Panc1 (cell line): ENCODE results near the gene MCF2L.

Experiments used
- POLR2AphosphoS5 ChIP-seq: IDR thresholded peaks from 2 replicates; pipeline ENCODE4 v1.6.1; 2012; ENCODE audit warnings: mild to moderate bottlenecking, low read depth, low read length, moderate library complexity
- SIN3A ChIP-seq: IDR thresholded peaks from 2 replicates; pipeline ENCODE4 v1.6.1; 2012; ENCODE audit warnings: low read depth, mild to moderate bottlenecking, low read length, moderate library complexity, borderline replicate concordance; ENCODE audit not compliant: insufficient read depth
- TCF7L2 ChIP-seq: IDR thresholded peaks from 2 replicates; pipeline ENCODE4 v1.6.1; 2011; ENCODE audit warnings: mild to moderate bottlenecking, low read depth, low read length, inconsistent platforms
- TF ChIP-seq, protein P1 (sequence below): fragments of 450-650 bp; IDR thresholded peaks from 2 replicates; pipeline ENCODE4 v1.5.1; 2017; ENCODE audit warnings: mild to moderate bottlenecking
- TF ChIP-seq, protein P2 (sequence below), 2 experiments: IDR thresholded peaks; 2 replicates each; pipeline ENCODE4 v1.6.1; 2011 to 2012; ENCODE audit warnings: low read depth in 2 of 2, control low read depth in 1 of 2, low read length in 1 of 2, mild to moderate bottlenecking in 1 of 2, moderate library complexity in 1 of 2; ENCODE audit not compliant: insufficient read depth in 1 of 2

DNA sequence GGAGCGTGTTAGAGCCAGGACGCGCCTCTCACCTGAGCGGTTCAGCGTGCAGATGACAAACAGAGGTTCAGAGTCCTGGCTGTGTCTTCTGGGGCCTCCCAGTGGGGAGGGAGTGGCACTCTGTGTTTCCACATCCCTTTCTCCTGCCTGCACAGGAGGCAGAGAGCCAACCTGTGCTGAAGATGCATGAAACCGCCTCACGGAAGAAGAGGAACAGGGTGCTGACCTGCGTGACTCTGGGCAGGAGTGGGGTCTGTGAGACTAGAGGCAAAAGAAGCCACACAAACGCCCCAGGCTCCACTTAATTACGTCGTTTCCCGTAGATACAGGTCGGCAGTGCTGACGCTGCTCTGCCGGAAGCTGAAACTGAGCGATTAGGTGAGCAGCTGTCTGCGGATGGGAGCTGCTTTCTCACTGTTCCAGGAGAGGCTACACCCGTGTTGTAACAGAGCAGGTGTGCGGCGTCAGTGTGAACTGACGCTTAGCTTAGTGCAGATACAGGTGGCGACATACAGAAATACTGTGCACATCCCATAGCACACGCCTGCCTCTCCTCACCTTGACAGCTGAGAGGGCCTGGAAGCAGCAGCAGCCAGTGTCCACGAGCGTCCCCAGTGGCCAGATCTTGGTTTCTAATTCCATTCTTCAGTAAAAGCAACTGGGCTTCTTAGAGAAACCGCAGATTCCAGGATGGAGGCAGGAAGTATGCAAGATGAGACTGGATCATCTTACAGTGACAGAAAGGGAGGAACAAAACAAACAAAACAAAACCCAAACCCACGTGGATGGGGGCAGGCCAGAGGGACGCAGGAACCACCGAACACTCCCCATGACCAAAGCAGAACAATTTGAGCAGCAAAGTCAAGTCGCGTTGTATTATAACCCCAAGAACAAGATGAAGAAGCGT, 37.7 kb upstream of the MCF2L start:
- TF ChIP-seq, protein P1, sequence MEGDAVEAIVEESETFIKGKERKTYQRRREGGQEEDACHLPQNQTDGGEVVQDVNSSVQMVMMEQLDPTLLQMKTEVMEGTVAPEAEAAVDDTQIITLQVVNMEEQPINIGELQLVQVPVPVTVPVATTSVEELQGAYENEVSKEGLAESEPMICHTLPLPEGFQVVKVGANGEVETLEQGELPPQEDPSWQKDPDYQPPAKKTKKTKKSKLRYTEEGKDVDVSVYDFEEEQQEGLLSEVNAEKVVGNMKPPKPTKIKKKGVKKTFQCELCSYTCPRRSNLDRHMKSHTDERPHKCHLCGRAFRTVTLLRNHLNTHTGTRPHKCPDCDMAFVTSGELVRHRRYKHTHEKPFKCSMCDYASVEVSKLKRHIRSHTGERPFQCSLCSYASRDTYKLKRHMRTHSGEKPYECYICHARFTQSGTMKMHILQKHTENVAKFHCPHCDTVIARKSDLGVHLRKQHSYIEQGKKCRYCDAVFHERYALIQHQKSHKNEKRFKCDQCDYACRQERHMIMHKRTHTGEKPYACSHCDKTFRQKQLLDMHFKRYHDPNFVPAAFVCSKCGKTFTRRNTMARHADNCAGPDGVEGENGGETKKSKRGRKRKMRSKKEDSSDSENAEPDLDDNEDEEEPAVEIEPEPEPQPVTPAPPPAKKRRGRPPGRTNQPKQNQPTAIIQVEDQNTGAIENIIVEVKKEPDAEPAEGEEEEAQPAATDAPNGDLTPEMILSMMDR = peak; percentile 74
- TF ChIP-seq POLR2AphosphoS5 (no peak), TCF7L2 (no peak), SIN3A (no peak)
- TF ChIP-seq, protein P2, sequence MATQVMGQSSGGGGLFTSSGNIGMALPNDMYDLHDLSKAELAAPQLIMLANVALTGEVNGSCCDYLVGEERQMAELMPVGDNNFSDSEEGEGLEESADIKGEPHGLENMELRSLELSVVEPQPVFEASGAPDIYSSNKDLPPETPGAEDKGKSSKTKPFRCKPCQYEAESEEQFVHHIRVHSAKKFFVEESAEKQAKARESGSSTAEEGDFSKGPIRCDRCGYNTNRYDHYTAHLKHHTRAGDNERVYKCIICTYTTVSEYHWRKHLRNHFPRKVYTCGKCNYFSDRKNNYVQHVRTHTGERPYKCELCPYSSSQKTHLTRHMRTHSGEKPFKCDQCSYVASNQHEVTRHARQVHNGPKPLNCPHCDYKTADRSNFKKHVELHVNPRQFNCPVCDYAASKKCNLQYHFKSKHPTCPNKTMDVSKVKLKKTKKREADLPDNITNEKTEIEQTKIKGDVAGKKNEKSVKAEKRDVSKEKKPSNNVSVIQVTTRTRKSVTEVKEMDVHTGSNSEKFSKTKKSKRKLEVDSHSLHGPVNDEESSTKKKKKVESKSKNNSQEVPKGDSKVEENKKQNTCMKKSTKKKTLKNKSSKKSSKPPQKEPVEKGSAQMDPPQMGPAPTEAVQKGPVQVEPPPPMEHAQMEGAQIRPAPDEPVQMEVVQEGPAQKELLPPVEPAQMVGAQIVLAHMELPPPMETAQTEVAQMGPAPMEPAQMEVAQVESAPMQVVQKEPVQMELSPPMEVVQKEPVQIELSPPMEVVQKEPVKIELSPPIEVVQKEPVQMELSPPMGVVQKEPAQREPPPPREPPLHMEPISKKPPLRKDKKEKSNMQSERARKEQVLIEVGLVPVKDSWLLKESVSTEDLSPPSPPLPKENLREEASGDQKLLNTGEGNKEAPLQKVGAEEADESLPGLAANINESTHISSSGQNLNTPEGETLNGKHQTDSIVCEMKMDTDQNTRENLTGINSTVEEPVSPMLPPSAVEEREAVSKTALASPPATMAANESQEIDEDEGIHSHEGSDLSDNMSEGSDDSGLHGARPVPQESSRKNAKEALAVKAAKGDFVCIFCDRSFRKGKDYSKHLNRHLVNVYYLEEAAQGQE (IDR thresholded peaks at IDR 0.05; ENCODE audit: insufficient read depth in 1 of 2, low read depth in 2 of 2, low read length in 1 of 2) = no peak
